GM12891 (cell line): ENCODE results near the gene DIP2C.
"Not testable (repeated sequence)": the region's sequence is repeated elsewhere in the genome, so short reads cannot be mapped to it uniquely, and the experiment has no call there.

Experiments
- DNase-seq: peaks from one replicate; pipeline ENCODE4 v3.0.0; 2011; ENCODE audit warnings: low spot score; ENCODE audit not compliant: insufficient read length
- FAIRE-seq: peaks from 2 replicates; lab custom pipeline; 2011; peaks lifted over from hg19 to GRCh38; lab: Jason Lieb, UNC
- PAX5 ChIP-seq: IDR thresholded peaks from 2 replicates; pipeline ENCODE4 v1.6.1; 2011; ENCODE audit warnings: low read length, moderate library complexity, mild to moderate bottlenecking; ENCODE audit not compliant: insufficient read depth, severe bottlenecking
- POLR2A ChIP-seq: IDR thresholded peaks from 2 replicates; pipeline ENCODE4 v1.6.1; 2011; ENCODE audit warnings: low read depth, low read length, control low read depth
- POLR2AphosphoS5 ChIP-seq: IDR thresholded peaks from 2 replicates; pipeline ENCODE4 v1.6.1; 2011; ENCODE audit warnings: low read depth, low read length, control low read depth
- POU2F2 ChIP-seq: IDR thresholded peaks from 2 replicates; pipeline ENCODE4 v1.6.1; 2011; ENCODE audit warnings: low read depth, mild to moderate bottlenecking, control low read depth, low read length, moderate library complexity
- SPI1 ChIP-seq: IDR thresholded peaks from 2 replicates; pipeline ENCODE4 v1.6.1; 2011; ENCODE audit warnings: low read depth, low read length, control low read depth
- TAF1 ChIP-seq: IDR thresholded peaks from 2 replicates; pipeline ENCODE4 v1.6.1; 2011; ENCODE audit warnings: low read depth, low read length, control low read depth

The DIP2C gene

GRCh38 chr10:662686-663465 lies 26.6 kb downstream of the DIP2C start:
- TF ChIP-seq POU2F2: no peak
- TF ChIP-seq POLR2AphosphoS5: no peak
- no peak for TF ChIP-seq SPI1
- no peak for TF ChIP-seq PAX5
- DNase-seq: no peak
- no peak for FAIRE-seq

- TF ChIP-seq SPI1: no peak
- no peak for TF ChIP-seq TAF1
- no peak for TF ChIP-seq POLR2AphosphoS5
- TF ChIP-seq PAX5: no peak
- no peak for TF ChIP-seq POLR2A
- TF ChIP-seq POU2F2: no peak
- FAIRE-seq (no peak), DNase-seq (no peak)
Observed at GRCh38 chr10:662223-662605, 27.3 kb downstream of the DIP2C start.

GRCh38 chr10:661597-662222 lies 27.8 kb downstream of the DIP2C start:
- no peak for DNase-seq
- FAIRE-seq: no peak
- no peak for TF ChIP-seq TAF1

- DNase-seq (no peak), FAIRE-seq (no peak)
- TF ChIP-seq POLR2AphosphoS5 (no peak), TAF1 (no peak), PAX5 (no peak), POLR2A (no peak), POU2F2 (no peak), SPI1 (no peak)
Observed at GRCh38 chr10:660970-661596, 28.4 kb downstream of the DIP2C start.

GRCh38 chr10:660413-660969 lies 29.0 kb downstream of the DIP2C start:
- TF ChIP-seq POU2F2 (no peak), PAX5 (no peak), POLR2A (no peak), POLR2AphosphoS5 (no peak), TAF1 (no peak), SPI1 (no peak)
- DNase-seq (no peak), FAIRE-seq (no peak)

GRCh38 chr10:659688-660141 lies 29.8 kb downstream of the DIP2C start:
- no peak for TF ChIP-seq SPI1
- TF ChIP-seq TAF1: no peak
- TF ChIP-seq PAX5: no peak
- TF ChIP-seq POU2F2: no peak
- TF ChIP-seq POLR2A: no peak
- TF ChIP-seq POLR2AphosphoS5: no peak
- DNase-seq (no peak), FAIRE-seq (no peak)

- peak; percentile 57 for FAIRE-seq
- not testable (repeated sequence) for DNase-seq
Observed at GRCh38 chr10:657816-658350, 31.6 kb downstream of the DIP2C start.

- DNase-seq (no peak), FAIRE-seq (no peak)
- TF ChIP-seq PAX5: no peak
Observed at GRCh38 chr10:656883-657282, 32.6 kb downstream of the DIP2C start.

- no peak for TF ChIP-seq SPI1
- TF ChIP-seq PAX5: no peak
- TF ChIP-seq POLR2A: no peak
- TF ChIP-seq POLR2AphosphoS5: no peak
- TF ChIP-seq TAF1: no peak
- TF ChIP-seq POU2F2: no peak
- FAIRE-seq: no peak
- no peak for DNase-seq
Observed at GRCh38 chr10:655184-655583, 34.3 kb downstream of the DIP2C start.

GRCh38 chr10:654647-654996 lies 34.8 kb downstream of the DIP2C start:
- TF ChIP-seq POU2F2 (no peak), POLR2AphosphoS5 (no peak), SPI1 (no peak), POLR2A (no peak), TAF1 (no peak), PAX5 (no peak)
- FAIRE-seq (no peak), DNase-seq (no peak)
